Neutrophil (primary cell): ENCODE results near the gene CHCHD6.

Source experiments
- H3K27ac ChIP-seq: fragments of 200-600 bp; sonication (generic); 2 replicates; pipeline ENCODE4 v1.5.1; 2016; ENCODE audit warnings: mild to moderate bottlenecking, moderate library complexity
- H3K27me3 ChIP-seq: fragments of 200-600 bp; sonication (generic); 2 replicates; pipeline ENCODE4 v1.6.0; 2016; ENCODE audit warnings: mild to moderate bottlenecking
- H3K36me3 ChIP-seq: fragments of 200-600 bp; sonication (generic); 2 replicates; pipeline ENCODE4 v1.5.1; 2017
- H3K4me1 ChIP-seq, 2 experiments: fragments of 200-600 bp in 1 of 2; sonication (generic) in 1 of 2; 1 replicate in 1 of 2; 2 replicates in 1 of 2; pipeline versions ENCODE4 v1.5.1 to v1.6.1; 2013 to 2016; ENCODE audit warnings: low read depth in 1 of 2, low read length in 1 of 2, mild to moderate bottlenecking in 1 of 2, moderate library complexity in 1 of 2; ENCODE audit not compliant: control insufficient read depth in 1 of 2, insufficient read depth in 1 of 2
- H3K4me3 ChIP-seq, 2 experiments: fragments of 200-600 bp in 1 of 2; sonication (generic) in 1 of 2; 1 replicate in 1 of 2; 2 replicates in 1 of 2; pipeline ENCODE4 v1.5.1; 2013 to 2016; ENCODE audit warnings: low read depth in 1 of 2, low read length in 1 of 2, mild to moderate bottlenecking in 1 of 2, moderate library complexity in 1 of 2
- H3K9me3 ChIP-seq: fragments of 200-600 bp; sonication (generic); 2 replicates; pipeline ENCODE4 v1.5.1; 2016
- CTCF ChIP-seq: fragments of 200-600 bp; sonication (generic); IDR thresholded peaks from 2 replicates; pipeline ENCODE4 v1.5.1; 2016; ENCODE audit warnings: antibody characterized with exemption

The CHCHD6 gene

DNA sequence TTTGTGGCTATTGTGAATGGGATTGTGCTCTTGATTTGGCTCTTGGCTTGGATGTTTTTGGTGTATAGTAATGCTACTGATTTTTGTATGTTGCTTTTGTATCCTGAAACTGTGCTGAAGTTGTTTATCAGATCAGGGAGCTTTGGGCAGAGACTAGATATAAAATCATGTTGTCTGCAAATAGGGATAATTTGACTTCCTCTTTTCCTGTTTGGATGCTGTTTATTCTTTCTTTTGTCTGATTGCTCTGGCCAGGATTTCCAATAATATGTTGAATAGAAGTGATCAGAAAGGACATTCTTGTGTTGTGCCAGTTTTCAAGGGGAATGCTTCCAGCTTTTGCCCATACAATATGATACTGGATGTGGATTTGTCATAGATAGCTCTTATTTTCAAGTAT lies 66.1 kb downstream of the CHCHD6 start:
- H3K36me3 ChIP-seq: no peaks in the 10 kb centered on the region
- H3K4me1 ChIP-seq: no peaks in the 10 kb centered on the region
- TF ChIP-seq CTCF: no peak
- no peaks in the 10 kb centered on the region for H3K9me3 ChIP-seq
- no peak overlapping the region for H3K27ac ChIP-seq
- H3K4me3 ChIP-seq: no peak overlapping the region
- H3K27me3 ChIP-seq: no peaks in the 10 kb centered on the region

DNA sequence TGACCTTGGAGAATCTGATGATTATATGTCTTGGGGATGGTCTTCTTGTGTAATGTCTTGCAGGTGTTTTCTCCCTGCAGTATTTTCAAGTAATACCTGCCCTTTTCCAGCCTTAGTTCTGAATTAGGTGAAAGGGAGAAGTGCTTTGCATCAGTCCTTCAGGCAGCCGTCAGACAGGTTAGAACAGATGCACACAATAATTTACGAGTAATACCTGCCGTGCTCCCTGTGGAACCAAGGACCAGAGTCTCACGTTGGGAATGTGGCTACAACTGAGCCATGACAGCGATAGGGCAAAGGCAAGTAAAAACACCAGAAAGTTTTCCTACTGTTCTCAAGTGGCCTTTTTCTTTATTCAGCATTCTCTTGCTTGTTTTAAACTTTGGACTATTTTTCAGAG lies 69.1 kb downstream of the CHCHD6 start:
- no peaks in the 10 kb centered on the region for H3K36me3 ChIP-seq
- no peak overlapping the region for H3K4me3 ChIP-seq
- no peaks in the 10 kb centered on the region for H3K4me1 ChIP-seq
- TF ChIP-seq CTCF: no peak
- no peaks in the 10 kb centered on the region for H3K27me3 ChIP-seq
- H3K27ac ChIP-seq: no peak overlapping the region
- no peaks in the 10 kb centered on the region for H3K9me3 ChIP-seq

GRCh38 chr3:126773783-126774182 lies 69.7 kb downstream of the CHCHD6 start:
- no peak for TF ChIP-seq CTCF
- Histone ChIP-seq H3K27ac (no peak overlapping the region), H3K9me3 (no peaks in the 10 kb centered on the region), H3K27me3 (no peaks in the 10 kb centered on the region), H3K4me1 (no peaks in the 10 kb centered on the region), H3K4me3 (no peak overlapping the region), H3K36me3 (no peaks in the 10 kb centered on the region)

DNA sequence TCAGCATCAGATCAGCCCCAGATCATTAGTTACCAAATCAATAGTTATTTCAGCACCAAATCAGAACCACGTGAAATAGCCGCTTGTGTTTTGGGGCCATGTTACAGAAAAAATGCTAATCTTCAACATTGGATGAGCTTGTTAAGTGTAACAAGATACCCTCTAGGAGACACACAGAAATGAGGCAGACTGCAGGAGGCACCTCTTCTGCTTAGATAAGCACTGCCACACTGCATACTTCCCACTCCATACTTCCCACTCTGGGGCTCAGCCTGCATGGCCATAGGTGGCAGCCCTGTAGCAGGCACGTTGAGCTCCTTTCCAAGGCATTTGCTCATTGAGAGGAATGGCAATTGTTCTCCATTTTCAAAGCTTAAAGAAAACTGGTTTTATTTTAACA lies 73.3 kb downstream of the CHCHD6 start:
- TF ChIP-seq CTCF: no peak
- Histone ChIP-seq H3K9me3 (no peaks in the 10 kb centered on the region), H3K36me3 (no peaks in the 10 kb centered on the region), H3K4me3 (no peak overlapping the region), H3K4me1 (no peaks in the 10 kb centered on the region), H3K27me3 (no peaks in the 10 kb centered on the region), H3K27ac (no peak overlapping the region)

- TF ChIP-seq CTCF: no peak
- Histone ChIP-seq H3K4me3 (no peak overlapping the region), H3K9me3 (no peaks in the 10 kb centered on the region), H3K27me3 (no peaks in the 10 kb centered on the region), H3K36me3 (no peaks in the 10 kb centered on the region), H3K27ac (no peak overlapping the region), H3K4me1 (no peaks in the 10 kb centered on the region)
Measured at GRCh38 chr3:126780666-126781065, 76.6 kb downstream of the CHCHD6 start.

GRCh38 chr3:126781406-126781805 lies 77.4 kb downstream of the CHCHD6 start:
- Histone ChIP-seq H3K9me3 (no peaks in the 10 kb centered on the region), H3K4me3 (no peak overlapping the region), H3K4me1 (no peaks in the 10 kb centered on the region), H3K27me3 (no peaks in the 10 kb centered on the region), H3K27ac (no peak overlapping the region), H3K36me3 (no peaks in the 10 kb centered on the region)
- no peak for TF ChIP-seq CTCF
